Ishikawa (cell line): Measurements from ENCODE around the gene HIVEP1.

ENCODE experiments used
- EP300 ChIP-seq: IDR thresholded peaks from 2 replicates; pipeline ENCODE4 v1.6.1; 2012; ENCODE audit warnings: borderline replicate concordance
- FOXM1 ChIP-seq: IDR thresholded peaks from 2 replicates; pipeline ENCODE4 v1.6.1; 2012; ENCODE audit warnings: low read depth, borderline replicate concordance
- MAX ChIP-seq: IDR thresholded peaks from 2 replicates; pipeline ENCODE4 v1.6.1; 2012
- RAD21 ChIP-seq: IDR thresholded peaks from 2 replicates; pipeline ENCODE4 v1.6.1; 2012; ENCODE audit warnings: low read depth
- REST ChIP-seq: IDR thresholded peaks from 2 replicates; pipeline ENCODE4 v1.6.1; 2012; ENCODE audit warnings: low read depth, mild to moderate bottlenecking
- YY1 ChIP-seq: IDR thresholded peaks from 2 replicates; pipeline ENCODE4 v1.6.1; 2012; ENCODE audit warnings: low read depth

GRCh38 chr6:12129523-12129922, 117.4 kb downstream of the HIVEP1 start:
- TF ChIP-seq REST (no peak), EP300 (no peak), MAX (no peak), FOXM1 (no peak), YY1 (no peak), RAD21 (no peak)
